NCI-H146 treated with DMSO at 0.1 percent for 48 hours (cell line): Measurements from ENCODE around the gene HSPA1A.

Experiments used
- DNase-seq: peaks from one replicate; lab custom pipeline; 2025; ENCODE audit not compliant: unreplicated experiment; lab: John Stamatoyannopoulos, UW

HSPA1A gene

DNA sequence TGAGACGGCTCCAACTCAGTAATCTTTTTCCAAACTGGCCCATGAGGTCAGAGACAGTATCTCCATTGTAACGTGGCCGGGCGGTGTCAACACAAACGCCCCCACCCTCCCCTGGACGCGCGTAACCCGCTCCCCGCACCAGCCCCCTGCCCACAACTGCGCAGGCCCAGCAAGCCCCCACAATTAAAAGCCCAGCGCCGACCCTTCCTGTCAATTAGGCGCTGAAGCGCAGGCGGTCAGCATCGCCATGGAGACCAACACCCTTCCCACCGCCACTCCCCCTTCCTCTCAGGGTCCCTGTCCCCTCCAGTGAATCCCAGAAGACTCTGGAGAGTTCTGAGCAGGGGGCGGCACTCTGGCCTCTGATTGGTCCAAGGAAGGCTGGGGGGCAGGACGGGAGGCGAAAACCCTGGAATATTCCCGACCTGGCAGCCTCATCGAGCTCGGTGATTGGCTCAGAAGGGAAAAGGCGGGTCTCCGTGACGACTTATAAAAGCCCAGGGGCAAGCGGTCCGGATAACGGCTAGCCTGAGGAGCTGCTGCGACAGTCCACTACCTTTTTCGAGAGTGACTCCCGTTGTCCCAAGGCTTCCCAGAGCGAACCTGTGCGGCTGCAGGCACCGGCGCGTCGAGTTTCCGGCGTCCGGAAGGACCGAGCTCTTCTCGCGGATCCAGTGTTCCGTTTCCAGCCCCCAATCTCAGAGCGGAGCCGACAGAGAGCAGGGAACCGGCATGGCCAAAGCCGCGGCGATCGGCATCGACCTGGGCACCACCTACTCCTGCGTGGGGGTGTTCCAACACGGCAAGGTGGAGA is at the start of gene HSPA1A, which contains the start of gene HSPA1L:
Gene HSPA1A (plus strand): TSS at position 519 of the 814 bp plus-strand sequence. CDS start 214 bp downstream, at position 733.
Gene HSPA1L (minus strand): TSS at position 259 of the 814 bp plus-strand sequence. CDS start 3,311 bp downstream, outside the sequence.
- peak; percentile 99 for DNase-seq

DNA sequence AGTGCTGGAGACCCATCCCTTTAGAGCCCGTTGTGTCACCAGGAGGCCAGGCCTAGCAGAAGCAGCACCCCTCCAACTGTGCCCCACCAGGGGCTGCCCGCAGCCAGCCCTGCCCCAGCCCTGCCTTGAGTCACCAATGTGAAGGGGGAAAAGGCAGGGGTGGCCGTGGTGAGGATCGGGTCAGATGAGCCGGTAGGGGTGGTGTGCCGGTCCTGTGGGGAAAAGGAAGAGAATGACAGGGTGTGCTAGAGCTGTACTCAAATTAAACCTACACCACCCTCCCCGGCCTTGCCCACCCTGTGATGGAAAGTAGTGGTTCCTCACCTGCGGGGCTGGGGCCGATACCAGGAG is 49.8 kb upstream of the HSPA1A start:
- no peak for DNase-seq

- DNase-seq, result no peak
Measured at GRCh38 chr6:31765910-31766794, 49.2 kb upstream of the HSPA1A start.

DNA sequence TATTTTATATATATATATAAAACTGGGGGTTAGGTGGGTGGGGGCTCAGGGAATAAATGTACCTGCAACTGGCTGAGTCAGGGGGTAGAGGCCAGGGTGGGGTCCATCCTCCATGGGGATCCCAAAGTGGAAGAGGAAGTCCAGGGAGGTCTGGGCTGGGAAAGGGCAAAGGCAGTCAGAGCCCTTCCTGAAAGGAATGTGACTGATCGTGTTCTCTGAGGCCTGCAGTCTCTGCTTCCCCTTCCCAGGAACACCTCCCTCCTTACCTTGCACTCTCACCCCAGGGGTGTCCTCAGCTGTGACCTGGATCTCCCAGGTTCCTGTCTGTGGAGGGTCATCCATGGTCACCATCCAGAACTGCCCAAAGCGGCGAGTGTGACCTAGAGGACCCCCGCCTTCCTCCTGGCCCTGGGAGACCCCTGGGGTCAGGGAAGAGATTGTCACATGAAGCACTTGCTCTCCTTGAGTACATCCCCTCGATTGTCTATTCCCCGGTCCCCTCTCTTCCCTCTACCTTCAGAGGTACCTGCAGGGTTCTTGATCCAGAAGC is 48.2 kb upstream of the HSPA1A start:
- DNase-seq, result no peak

DNA sequence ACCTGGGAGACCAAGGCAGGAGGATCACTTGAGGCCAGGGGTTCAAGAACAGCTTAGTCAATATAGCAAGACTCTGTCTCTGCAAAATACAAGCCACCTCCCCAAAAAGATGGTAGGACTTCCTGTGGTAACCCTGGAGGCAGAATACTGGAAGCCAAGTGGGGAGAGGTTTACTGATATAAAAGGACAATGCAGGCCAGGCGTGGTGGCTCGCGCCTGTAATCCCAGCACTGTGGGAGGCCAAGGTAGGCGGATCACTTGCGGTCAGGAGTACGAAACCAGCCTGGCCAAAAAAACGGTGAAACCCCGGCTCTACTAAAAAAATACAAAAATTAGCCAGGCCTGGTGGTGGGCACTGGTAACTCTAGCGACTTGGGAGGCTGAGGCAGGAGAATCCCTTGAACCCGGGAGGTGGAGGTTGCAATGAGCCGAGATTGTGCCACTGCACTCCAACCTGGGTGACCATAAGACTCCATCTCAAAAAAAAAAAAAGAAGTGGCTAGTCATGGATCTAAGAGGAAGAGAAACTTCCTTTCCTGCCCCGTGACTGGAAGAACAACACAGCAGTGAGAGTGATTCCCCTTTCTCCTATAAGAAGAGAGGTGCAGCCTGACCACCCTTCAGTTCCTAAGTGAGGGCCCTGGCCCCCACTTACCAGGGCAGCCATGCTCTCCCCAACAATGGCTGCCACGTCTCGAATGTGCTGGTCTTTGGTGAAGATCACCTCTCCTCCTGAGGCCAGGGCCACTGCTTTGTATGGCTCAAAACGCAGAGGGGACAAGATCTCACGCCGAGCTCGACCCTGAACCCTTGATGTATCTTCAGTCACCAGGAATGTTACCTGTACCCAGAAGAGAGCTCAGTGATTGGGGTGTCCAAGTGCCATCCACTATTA is 46.7 kb upstream of the HSPA1A start:
- no peak for DNase-seq

DNA sequence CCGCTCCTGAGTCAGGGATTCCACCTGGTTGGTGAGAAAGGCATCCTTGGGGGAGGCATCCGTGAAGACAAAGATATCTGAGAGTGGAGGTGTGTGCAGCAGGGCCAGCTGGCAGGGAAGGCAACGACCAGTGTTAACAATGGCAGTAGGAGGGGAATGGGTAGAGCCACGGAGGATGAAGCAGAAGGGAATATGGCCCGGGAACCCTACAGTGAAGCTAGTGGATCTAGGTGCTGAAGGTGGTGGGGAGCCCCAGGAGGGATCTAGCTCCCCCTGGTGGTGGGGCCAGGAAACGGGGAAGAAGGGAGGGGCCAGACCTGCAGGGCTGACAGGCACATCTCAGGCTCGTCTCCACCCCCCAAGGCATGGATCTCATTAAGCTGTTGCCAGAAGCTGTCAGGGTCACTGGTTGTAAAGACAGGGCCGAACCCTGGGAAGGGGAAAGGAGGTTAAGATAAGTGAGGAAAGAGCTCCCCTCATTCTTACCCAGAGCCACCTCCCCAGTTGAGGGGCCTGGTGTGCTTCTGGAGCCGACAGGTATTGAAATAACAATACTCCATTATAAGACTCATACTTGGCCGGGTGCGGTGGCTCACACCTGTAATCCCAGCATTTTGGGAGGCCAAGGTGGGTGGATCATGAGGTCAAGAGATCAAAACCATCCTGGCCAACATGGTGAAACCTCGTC is 45.5 kb upstream of the HSPA1A start:
- peak; percentile 70 for DNase-seq

GRCh38 chr6:31770860-31771259 is 44.5 kb upstream of the HSPA1A start:
- DNase-seq, result no peak

DNA sequence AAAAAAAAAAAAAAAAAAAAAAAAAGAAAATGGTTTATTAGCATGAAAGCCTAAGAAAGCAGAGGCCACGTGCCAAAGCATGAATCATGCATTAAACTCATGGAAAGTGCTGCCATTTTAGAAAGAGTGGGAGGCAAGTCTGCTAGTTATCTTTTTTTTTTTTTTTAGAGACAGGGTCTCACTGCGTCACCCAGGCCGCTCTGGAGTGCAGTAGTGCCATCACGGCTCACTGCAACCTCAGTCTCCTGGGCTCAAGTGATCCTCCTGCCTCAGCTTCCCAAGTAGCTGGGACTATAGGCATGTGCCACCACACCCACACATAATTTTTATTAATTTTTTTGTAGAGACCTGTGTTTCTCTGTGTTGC is 43.4 kb upstream of the HSPA1A start:
- DNase-seq, result no peak

DNA sequence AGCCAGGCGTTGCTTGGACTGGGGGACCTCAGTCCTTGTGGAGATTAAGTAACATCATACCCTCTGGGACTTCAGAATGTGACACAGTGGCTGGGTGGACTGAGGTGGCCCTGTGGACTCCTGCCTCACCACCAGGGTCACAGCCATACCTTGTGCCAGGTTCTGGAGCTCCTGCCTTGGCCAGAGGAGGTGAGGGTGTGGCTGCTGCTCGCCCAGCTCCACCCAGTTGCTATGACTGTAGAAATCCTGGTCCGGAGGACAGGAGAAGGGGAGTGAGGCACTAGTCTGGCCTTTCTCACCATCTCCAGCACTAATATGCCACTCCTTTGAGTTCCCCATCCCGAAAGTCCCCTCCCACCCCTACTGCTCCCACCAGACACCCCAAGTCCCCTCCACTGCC is 40.2 kb upstream of the HSPA1A start:
- no peak for DNase-seq

DNA sequence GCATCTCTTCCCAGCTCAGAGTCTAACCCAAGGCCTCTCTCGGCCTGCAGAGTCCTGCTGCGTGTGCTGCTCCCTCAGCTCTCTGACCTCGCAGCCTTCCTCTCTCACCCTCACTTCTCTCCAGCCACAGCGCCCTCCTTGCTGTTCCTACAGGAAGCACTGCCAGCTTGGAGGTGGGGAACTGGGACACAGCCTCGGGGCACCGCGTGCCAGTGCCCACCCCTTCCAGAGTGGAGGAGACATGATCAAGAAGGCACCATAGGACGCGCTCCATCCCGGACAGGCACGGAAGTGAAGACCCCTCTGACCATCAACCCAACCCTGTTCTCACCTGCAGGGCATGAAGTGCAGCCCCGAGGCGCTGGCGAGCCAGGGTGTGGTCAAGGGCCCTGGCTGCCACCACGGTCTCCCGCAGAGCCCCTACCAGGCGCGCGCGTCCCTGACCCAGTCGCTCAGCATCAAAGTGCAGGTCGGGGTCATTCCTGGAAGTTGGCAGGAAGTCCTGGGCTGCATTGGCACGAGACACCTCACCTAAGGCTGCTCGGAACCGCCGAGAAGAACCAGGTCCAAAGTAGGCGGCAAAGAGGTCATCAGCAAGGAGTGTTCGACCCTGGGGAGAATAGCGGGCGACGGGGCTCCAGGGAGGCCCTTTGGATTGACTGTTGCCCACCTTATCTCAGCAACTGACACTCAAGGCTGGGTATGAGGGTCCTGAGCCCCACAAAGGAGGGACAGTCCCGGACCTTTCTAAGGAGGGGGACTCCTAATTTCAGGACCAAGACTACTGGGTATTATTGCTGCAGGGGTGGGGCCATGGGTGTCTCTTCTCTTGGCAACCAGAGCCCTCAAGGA is 39.5 kb upstream of the HSPA1A start:
- no peak for DNase-seq

DNA sequence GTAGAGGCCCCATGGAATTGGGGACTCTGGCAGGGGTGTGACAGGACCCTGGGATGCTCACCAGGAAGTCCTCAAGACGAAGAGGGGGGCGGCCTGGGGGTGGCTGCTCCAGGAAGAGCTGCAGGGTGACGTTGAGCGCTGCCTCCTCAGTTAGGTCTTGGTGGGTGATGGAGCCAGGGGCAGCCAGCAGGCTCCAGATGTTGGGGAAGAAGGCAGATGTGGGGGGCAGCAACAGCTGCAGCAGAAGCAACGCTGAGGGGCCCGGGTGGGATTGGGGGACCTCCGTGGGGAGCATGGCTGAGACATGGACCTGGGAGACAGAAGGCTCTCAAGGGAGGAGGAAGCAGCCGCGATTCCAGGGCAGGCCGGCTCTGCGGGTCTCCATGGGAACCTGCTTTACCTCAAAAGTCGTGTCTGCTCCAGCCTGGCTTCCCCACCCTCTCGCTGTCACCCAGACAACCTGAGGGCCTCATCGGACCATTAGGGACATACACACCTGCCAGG is 38.8 kb upstream of the HSPA1A start:
- DNase-seq, result peak; percentile 36

GRCh38 chr6:31776989-31777666 is 38.2 kb upstream of the HSPA1A start, which contains the start of gene VWA7:
TSS of gene VWA7 (minus strand) at chr6:31777328. CDS start at chr6:31776779, 549 bp downstream.
- peak; percentile 50 for DNase-seq

- no peak for DNase-seq
Measured at GRCh38 chr6:31777667-31778050, 37.7 kb upstream of the HSPA1A start.

DNA sequence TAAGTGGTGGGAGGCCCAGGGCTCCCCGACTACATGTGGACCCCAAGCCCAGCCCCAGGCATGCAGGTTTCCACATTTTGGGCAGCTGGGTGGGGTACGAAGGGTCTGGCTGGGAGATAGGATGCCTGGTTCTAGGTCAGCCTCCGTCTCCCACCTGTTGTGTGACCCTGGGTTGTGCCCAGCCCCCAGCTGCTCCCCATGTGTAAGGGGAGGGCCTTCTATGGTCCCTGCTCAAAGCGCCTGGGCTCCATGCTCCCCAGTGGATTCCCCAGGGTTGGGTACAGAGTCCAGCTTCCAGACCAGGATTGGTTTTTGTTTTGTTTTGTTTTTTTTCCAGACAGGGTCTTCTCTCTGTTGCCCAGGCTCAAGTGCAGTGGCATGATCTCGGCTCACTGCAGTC is 37.1 kb upstream of the HSPA1A start:
- no peak for DNase-seq

DNA sequence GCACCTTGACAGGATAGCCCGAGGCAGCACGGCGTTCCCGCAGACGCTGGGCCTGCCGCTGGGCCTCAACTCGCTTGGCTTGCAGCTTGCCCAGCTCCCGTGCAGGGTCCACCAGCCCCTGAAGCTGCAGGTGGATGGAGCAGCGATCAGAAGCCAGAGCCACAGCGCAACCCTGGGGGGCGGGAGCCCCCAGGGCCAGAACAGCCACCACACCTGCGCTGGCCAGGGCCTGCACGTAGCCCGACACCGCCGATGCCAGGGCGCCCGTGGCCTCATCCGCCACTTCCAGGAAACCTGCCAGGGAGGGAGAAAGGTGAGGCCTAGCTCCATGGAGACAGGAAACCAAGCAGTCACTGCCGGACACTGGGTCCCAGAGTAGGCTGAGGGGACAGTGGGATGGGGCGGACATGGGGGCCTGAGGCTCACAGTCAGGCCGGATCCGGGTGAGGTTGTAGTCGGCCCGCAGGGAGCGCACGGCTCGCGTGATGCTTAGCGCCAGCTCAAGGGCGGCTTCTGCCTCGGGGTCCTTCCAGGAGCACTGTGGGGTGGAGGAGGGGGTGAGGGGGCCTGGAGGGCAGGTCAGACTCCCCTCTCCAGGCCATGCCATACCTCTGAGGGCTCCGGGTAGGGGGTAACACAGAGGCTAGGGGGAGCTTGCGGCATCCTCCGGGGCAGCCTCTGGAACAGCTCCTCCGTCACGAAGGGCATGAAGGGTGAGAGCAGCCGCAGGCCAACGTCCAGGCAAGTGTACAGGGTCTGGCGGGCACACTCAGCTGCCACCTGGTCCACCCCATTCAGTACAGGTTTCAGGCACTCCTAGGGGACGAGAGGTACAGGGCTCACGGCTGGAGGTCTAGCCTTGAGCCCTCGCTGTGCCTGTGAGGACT is 36.1 kb upstream of the HSPA1A start:
- DNase-seq, result no peak

DNA sequence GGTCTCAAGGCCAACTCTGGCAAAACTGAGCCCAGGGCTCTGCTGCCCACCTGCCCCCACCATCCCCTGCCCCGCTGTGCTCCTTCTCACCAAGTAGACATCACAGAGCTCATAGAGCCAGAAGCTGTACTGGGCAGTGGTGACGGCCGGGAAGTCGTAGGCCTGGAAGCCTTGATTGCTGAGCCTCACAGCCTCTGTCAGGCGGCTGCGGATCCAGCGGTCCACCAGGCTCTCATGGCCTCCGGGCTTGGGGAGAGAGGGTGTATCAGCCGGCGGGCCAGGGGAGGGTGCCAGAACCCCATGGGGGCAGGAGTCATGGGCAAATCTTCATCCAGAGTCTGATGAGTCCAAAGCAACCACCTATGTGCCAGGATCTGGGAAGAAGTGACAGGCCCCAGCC is 35.4 kb upstream of the HSPA1A start:
- no peak for DNase-seq

DNA sequence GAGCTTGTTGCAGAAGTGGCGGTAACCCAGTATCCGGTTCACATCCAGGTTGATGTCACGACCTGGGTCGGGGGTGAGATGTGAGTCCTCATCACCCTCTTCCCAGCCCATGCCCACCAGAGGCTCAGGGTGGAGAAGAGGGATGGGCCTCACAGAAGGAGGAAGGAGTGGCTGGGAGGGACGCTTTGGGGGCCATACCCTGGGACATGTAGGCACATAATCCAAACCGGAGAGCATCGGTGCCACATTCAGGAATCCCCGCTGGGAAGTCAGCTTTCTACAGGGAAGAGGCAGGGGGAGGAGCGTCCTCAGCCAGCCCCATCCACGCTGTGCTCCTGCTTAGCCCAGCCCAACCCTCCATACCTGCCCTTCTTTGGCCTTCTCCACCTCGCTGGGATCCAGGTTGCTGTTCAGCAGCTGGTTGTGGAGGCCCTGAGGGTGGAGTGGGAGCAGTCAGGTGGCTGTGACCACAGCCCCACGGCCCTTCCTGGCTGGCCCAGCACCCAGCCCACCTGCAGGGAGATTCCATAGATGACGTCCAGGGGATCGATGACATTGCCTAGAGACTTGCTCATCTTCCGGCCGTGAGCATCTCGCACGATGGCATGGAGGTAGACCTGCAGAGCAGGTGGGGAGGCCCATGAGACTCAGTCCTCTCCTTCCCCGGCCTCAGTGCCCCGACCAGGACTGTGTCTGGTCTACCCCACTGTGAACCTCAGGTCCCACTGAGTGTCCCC is 34.7 kb upstream of the HSPA1A start:
- DNase-seq, result no peak
